Liver (tissue), 3 donors: Measurements from ENCODE around the gene ABCB6.

ENCODE experiments used
- EGR1 ChIP-seq, 2 donors: IDR thresholded peaks; 2 replicates each; pipeline ENCODE4 v1.6.1; 2016 to 2018; ENCODE audit warnings: antibody characterized with exemption in 2 of 2, low read depth in 2 of 2
- FOXA1 ChIP-seq: IDR thresholded peaks from 2 replicates; pipeline ENCODE4 v1.6.1; 2016; ENCODE audit warnings: antibody characterized with exemption
- GABPA ChIP-seq, 2 donors: IDR thresholded peaks in 1 of 2; conservative IDR thresholded peaks in 1 of 2; 2 replicates each; pipeline ENCODE4 v1.6.1; 2016; ENCODE audit warnings: antibody characterized with exemption in 2 of 2, mild to moderate bottlenecking in 1 of 2, moderate library complexity in 1 of 2
- RAD21 ChIP-seq, 2 donors: IDR thresholded peaks; 2 replicates each; pipeline ENCODE4 v1.6.1; 2016; ENCODE audit warnings: antibody characterized with exemption in 2 of 2, mild to moderate bottlenecking in 2 of 2
- YY1 ChIP-seq: IDR thresholded peaks from 2 replicates; pipeline ENCODE4 v1.6.1; 2016; ENCODE audit warnings: antibody characterized with exemption, mild to moderate bottlenecking
- TF ChIP-seq, protein P1 (sequence below): IDR thresholded peaks from 2 replicates; pipeline ENCODE4 v1.6.1; 2016; ENCODE audit warnings: antibody characterized with exemption
- TF ChIP-seq, protein P2 (sequence below): fragments of 150-350 bp; IDR thresholded peaks from 2 replicates; pipeline ENCODE4 v1.5.1; 2017; ENCODE audit warnings: improper control_type of control experiment, low read depth, low read length; ENCODE audit not compliant: missing input control
- TF ChIP-seq, protein P3 (sequence below): IDR thresholded peaks from 2 replicates; pipeline ENCODE4 v1.6.1; 2016; ENCODE audit warnings: antibody characterized with exemption
- TF ChIP-seq, protein P4 (sequence below): IDR thresholded peaks from 2 replicates; pipeline ENCODE4 v1.6.1; 2016; ENCODE audit warnings: antibody characterized with exemption, mild to moderate bottlenecking
- TF ChIP-seq, protein P5 (sequence below): IDR thresholded peaks from 2 replicates; pipeline ENCODE4 v1.6.1; 2016; ENCODE audit warnings: antibody characterized with exemption
- donor health status: healthy.
- donor health status: healthy.

DNA sequence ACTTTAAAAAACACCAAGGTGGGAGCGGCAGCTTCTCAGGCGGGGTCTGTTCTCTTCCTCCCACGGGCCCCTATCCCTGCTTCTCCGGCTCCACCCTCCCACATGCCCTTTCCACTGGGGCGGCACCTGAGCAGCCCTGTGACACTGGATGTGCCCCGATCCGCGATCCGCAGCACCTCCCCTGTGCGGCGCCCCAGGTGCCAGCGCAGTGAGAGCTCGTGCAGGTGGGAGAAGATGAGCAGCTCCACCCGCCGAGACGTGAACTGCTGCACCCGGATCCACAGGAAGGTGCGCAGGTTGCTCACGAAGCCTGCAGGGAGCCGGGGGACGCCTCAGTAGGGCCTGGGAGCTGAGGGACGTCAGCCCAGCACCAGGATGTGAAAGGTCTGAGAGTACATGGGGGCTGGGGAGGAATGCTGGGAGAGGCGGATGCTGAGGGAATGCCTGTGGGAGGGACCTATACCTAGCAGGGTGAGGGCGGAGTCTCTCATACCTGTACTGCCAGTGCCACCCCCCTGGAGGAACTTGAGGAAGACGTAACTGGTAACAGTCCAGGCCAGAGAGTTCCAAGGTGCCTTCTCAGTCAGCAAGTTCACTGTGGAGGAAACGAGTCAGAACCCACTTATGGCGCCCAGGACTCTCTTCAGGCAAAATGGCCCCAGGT is 2.8 kb downstream of the ABCB6 start:
- TF ChIP-seq, protein P1, sequence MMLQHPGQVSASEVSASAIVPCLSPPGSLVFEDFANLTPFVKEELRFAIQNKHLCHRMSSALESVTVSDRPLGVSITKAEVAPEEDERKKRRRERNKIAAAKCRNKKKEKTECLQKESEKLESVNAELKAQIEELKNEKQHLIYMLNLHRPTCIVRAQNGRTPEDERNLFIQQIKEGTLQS = no peak
- TF ChIP-seq, protein P2, sequence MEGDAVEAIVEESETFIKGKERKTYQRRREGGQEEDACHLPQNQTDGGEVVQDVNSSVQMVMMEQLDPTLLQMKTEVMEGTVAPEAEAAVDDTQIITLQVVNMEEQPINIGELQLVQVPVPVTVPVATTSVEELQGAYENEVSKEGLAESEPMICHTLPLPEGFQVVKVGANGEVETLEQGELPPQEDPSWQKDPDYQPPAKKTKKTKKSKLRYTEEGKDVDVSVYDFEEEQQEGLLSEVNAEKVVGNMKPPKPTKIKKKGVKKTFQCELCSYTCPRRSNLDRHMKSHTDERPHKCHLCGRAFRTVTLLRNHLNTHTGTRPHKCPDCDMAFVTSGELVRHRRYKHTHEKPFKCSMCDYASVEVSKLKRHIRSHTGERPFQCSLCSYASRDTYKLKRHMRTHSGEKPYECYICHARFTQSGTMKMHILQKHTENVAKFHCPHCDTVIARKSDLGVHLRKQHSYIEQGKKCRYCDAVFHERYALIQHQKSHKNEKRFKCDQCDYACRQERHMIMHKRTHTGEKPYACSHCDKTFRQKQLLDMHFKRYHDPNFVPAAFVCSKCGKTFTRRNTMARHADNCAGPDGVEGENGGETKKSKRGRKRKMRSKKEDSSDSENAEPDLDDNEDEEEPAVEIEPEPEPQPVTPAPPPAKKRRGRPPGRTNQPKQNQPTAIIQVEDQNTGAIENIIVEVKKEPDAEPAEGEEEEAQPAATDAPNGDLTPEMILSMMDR = no peak
- TF ChIP-seq, protein P3, sequence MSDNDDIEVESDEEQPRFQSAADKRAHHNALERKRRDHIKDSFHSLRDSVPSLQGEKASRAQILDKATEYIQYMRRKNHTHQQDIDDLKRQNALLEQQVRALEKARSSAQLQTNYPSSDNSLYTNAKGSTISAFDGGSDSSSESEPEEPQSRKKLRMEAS = no peak
- TF ChIP-seq, protein P4, sequence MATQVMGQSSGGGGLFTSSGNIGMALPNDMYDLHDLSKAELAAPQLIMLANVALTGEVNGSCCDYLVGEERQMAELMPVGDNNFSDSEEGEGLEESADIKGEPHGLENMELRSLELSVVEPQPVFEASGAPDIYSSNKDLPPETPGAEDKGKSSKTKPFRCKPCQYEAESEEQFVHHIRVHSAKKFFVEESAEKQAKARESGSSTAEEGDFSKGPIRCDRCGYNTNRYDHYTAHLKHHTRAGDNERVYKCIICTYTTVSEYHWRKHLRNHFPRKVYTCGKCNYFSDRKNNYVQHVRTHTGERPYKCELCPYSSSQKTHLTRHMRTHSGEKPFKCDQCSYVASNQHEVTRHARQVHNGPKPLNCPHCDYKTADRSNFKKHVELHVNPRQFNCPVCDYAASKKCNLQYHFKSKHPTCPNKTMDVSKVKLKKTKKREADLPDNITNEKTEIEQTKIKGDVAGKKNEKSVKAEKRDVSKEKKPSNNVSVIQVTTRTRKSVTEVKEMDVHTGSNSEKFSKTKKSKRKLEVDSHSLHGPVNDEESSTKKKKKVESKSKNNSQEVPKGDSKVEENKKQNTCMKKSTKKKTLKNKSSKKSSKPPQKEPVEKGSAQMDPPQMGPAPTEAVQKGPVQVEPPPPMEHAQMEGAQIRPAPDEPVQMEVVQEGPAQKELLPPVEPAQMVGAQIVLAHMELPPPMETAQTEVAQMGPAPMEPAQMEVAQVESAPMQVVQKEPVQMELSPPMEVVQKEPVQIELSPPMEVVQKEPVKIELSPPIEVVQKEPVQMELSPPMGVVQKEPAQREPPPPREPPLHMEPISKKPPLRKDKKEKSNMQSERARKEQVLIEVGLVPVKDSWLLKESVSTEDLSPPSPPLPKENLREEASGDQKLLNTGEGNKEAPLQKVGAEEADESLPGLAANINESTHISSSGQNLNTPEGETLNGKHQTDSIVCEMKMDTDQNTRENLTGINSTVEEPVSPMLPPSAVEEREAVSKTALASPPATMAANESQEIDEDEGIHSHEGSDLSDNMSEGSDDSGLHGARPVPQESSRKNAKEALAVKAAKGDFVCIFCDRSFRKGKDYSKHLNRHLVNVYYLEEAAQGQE = no peak
- no peak for TF ChIP-seq RAD21 (IDR thresholded peaks at IDR 0.05)
- TF ChIP-seq, protein P5, sequence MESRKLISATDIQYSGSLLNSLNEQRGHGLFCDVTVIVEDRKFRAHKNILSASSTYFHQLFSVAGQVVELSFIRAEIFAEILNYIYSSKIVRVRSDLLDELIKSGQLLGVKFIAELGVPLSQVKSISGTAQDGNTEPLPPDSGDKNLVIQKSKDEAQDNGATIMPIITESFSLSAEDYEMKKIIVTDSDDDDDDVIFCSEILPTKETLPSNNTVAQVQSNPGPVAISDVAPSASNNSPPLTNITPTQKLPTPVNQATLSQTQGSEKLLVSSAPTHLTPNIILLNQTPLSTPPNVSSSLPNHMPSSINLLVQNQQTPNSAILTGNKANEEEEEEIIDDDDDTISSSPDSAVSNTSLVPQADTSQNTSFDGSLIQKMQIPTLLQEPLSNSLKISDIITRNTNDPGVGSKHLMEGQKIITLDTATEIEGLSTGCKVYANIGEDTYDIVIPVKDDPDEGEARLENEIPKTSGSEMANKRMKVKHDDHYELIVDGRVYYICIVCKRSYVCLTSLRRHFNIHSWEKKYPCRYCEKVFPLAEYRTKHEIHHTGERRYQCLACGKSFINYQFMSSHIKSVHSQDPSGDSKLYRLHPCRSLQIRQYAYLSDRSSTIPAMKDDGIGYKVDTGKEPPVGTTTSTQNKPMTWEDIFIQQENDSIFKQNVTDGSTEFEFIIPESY = no peak
- no peak for TF ChIP-seq YY1
- TF ChIP-seq FOXA1 = no peak
- TF ChIP-seq EGR1 (IDR thresholded peaks at IDR 0.05; ENCODE audit: low read depth in 2 of 2) = no peak
- no peak for TF ChIP-seq GABPA (IDR thresholded peaks at IDR 0.05 in 1 of 2, conservative IDR thresholded peaks at IDR 0.05 in 1 of 2)
